GM18861 (cell line): Measurements from ENCODE around the gene TMEM271.

Source experiments
- ATAC-seq: cut with Tn5 transposase; IDR thresholded peaks from one replicate; pipeline ENCODE4 v1.9.1; 2021; ENCODE audit not compliant: unreplicated experiment

TMEM271 gene

DNA sequence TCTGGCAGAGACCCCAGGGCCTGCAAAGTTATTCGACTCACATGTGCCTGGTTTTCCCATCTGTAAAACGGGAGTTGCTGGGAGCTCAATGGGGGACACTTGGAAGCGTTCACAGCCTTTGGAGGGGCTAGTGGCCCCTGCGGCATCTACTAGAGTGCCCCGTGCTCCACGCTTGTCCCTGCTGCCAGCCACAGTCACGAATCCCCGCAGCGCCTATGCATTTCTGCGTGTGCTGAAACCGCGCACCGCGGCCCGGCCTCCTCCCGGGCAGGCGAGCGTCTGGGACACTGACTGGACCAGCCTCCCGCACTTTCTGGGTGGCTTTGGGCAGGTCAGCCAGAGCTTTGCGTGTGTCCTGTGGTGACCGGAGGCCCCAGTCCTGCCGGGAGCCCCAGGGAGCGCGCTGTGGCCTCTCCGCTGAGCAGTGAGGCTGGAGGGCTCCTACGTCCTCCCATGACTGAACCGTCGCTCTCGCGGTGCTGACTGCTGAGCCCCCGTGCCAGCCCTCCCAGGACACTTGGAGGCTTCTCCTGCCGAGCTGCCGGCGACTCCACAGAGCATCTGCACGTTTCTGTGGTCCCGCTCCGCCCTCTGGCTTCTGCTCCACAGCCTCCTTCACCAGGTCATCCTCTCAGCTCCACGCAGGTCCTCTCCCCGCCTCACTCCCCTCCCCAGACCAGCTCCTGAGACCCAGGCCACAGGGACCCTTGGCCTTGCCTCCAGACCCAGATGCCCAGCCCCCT lies 40.7 kb downstream of the TMEM271 start:
- no peak for ATAC-seq

DNA sequence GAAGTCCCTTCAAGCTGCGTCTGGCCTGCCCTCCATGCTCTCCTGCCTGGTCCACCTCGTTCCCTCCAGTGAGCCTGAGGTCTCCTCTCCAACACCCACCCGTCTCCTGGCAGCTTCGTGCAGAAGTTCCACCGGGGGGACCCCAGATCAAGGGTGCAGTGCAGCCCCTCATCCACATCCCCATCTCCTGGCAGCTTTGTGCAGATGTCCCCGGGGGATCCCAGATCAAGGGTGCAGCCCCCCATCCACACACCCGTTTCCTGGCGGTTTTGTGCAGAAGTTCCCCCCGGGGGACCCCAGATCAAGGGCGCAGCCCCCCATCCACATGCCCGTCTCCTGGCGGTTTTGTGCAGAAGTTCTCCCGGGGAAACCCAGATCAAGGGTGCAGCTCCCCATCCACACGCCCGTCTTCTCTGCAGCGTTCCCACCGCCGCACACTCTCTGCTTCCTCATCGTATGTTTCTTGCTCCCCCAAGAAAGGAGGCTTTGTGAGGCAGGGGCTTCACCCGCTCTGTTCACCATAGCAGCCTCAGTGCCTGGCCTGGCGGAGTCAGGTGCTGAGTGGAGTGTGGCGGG lies 41.4 kb downstream of the TMEM271 start:
- no peak for ATAC-seq

GRCh38 chr4:534101-534575 lies 42.0 kb downstream of the TMEM271 start:
- no peak for ATAC-seq

GRCh38 chr4:533318-534100 lies 42.6 kb downstream of the TMEM271 start:
- ATAC-seq = no peak

- no peak for ATAC-seq
Observed at GRCh38 chr4:532588-533317, 43.3 kb downstream of the TMEM271 start.

DNA sequence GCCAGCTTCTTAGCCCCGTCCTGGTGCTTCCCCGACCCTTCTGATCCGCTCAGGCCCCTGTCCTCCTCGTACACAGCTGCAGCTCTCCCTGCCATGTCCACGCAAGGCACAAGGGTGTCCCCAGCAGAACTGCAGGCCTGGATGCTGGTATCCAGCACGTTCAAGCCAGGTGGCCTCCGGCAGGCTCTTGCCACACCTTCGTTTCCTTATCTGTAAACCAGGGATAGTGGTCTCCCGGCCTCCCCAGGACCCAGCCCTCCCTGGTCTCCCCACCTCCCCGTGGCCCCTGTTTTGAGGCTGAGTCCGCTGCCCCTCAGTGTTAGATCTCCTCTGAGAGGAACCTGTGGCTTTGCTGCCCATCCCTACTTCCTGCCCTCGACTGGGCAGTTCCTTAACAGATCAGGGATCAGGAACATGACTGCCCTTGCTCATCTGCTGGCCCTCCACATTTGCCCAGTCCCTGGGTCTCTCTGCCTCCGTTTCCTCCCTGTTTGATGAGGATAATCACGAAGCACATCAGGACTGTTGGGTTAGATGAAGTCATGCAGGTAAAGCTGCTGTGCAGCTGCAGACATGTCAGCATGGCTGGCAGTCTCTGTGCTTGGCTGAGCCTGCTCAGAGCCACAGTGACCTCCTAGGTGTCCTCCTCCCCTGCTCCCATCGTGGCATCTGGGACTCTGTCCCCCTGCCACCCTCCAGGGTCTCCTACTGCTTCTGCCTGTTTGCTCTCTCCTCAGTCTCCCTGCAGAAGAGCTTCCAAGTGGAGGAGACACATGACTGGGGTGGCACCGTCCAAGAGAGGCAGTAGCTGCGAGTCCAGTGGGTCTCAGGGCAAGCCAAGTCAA lies 44.2 kb downstream of the TMEM271 start:
- ATAC-seq = no peak

DNA sequence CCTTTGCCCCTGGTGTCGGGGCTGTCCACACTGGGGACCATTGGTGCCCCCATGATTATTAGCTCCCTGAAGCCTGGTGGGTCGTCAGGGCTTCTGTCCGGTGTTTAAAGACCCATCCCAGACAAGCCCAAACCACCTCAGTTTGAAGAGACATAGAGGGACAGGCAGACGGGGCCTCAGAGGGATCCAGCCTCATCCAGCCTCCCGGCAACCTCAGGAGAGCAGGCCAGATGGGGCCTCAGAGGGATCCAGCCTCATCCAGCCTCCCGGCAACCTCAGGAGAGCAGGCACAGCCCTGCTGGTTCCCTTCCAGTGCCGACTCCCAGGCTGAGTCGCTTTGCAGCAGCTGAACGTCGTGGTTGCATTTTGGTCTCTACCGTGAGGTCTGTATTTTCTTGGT lies 45.0 kb downstream of the TMEM271 start:
- ATAC-seq = no peak

- no peak for ATAC-seq
Observed at GRCh38 chr4:530017-530781, 45.9 kb downstream of the TMEM271 start.

DNA sequence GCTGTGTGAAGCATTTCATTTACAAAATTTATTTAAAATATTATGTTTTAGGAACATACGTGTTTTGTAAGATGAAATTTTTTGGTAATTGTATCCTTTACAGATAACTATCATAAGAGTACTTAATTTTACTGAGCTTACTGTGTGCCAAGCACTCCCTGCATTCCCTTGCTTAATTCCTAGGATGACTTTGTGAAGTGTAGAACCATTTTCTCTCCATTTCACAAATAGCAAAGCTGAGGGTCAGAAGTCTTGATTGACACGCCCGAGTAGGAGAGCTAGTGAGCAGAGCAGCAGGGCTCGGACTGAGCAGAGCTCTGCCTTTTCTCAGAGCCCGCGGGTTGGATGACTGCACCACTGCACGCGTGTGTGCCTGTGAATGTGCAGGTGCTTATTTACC lies 46.5 kb downstream of the TMEM271 start:
- ATAC-seq = no peak

DNA sequence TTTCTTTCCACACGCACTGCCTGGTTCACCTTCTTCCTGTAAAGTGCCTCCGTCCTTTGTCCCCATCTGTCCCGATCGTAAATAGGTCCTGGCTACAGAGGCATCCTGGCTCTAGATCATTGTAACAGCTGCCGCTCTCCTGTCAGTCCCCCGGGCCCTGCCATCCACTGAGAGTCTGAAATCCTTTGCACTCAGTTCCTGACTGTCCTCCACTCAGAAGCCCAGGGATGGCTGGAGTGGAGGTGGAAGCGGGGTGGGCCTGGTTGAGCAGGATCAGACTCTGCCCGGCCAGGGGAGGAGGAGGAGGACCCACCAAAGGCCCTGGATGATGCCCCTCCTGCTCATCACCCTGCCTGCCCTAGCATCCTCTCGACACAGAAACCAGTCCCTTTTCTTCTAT lies 47.3 kb downstream of the TMEM271 start:
- ATAC-seq = no peak

DNA sequence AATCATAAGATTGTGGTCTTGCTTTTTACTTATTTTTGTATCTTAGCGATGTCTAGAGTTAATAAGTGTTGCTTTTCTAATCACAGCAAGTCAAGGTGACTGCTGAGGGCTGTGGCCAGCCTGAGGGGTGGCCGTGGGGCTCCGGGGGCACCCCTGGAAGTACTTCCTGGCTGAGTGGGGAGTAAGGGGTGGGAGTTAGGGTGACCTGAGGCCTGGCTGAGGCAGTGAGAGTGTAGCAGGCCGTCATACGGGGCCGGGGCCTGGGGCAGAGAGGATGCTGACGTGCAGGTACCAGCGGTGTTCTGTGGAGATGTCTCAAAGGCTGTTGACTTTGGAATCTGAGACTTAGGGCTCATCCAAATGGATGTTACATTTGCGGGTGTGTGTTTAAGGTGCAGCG lies 47.8 kb downstream of the TMEM271 start:
- no peak for ATAC-seq

DNA sequence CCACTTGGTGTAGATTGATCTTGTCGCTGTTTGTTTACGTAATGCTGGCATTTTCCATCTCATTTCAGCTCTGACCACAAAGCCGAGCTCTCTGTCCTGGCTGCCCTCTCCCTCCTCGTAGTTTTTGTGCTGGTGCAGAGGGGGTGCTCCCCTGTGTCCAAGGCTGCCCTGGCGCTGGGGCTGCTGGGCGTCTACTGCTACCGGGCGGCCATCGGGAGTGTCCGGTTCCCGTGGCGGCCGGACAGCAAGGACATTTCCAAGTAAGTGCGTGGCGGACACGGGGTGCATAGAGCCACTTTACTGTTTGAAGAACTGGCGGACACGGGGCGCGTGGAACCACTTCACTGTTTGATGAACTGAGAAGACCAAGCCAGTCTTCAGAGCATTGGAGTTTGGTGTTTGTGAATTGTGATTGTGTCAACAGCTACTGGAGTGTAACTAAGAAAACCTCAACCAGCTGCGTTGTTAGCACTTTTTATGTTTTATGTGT lies 49.1 kb downstream of the TMEM271 start:
- ATAC-seq = no peak

DNA sequence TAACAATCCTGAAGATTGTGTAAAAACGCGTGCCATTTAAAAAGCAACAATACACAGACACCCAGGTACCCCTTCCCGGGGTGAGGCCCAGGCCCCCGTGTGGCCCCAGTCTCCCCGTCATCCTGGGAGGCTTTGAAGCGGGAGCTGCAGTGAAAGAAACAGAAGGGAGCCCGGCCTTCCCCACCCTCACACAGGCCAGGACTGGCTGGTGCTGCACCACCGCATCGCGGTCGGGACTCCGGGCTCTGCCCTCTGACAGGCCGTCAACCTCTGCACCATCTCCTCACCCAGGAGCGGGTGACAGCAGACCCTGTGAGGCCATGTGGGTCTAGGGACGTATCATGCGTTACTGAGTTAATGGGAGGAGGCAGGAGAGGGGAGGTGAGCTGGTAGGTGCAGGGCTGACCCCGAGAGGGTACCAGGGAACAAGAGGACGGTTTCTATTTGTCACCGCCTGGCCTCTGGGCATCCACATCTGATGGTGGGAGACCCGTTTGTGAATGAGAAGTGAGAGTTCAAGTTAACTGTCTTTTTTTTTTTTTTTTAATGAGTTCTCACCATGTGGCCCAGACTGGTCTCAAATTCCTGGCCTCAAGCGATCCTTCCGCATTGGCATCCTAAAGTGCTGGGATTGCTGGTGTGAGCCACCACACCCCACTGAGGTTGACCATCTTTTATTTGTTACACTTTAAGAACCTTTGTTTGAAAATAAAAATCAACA lies 49.7 kb downstream of the TMEM271 start:
- no peak for ATAC-seq

DNA sequence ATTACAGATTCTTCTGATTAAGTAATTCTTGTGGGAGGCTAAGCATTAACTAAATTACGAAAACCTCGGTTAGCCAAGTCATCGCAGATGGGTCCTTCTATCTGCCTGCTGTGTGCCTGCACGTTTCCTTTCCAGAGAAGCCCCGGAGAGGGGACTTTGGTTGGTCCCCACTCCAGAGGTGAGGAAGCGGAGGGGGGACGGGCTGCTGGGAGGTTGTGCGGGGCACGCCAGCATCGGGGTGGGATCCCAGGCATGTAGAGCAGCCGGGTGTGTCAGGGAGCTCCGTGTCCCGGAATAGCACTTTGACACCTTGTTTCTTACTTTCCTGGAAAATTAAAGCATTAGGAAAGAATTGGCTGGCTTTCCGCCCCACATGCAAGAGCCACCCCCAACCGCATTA lies 50.4 kb downstream of the TMEM271 start:
- no peak for ATAC-seq

DNA sequence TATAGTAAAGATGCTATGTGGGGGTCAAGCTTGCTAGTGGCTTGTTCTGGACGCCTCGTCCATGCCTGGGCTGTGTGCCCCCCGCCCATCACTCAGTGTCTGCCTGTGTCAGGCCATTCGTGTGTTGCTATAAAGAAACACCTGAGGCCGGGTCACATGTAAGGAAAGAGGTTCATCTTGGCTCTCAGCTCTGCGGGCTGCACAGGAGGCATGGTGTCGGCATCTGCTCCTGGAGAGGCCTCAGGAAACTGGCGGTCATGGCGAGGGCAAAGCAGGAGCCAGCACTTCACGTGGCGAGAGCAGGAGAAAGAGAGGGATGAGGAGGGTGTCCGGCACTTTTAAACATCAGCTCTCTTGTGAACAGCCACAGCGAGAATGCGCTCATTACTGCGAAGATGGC lies 51.9 kb downstream of the TMEM271 start:
- no peak for ATAC-seq
